DOHH2 (cell line): Measurements from ENCODE around the gene MAST2.
"Not testable (repeated sequence)": the region's sequence is repeated elsewhere in the genome, so short reads cannot be mapped to it uniquely, and the experiment has no call there.

Experiments used
- EZH2phosphoT487 ChIP-seq: fragments of 200-600 bp; sonication (generic); IDR thresholded peaks from 2 replicates; pipeline ENCODE4 v1.6.1; 2017; ENCODE audit warnings: borderline replicate concordance, mild to moderate bottlenecking, antibody characterized with exemption, low read length, moderate library complexity, mixed read lengths
- TF ChIP-seq, protein P1 (sequence below): fragments of 200-600 bp; sonication (generic); IDR thresholded peaks from one replicate; pipeline ENCODE4 v1.5.1; 2014; ENCODE audit warnings: antibody characterized with exemption, mild to moderate bottlenecking, low read depth, low read length; ENCODE audit not compliant: poor library complexity, severe bottlenecking

DNA sequence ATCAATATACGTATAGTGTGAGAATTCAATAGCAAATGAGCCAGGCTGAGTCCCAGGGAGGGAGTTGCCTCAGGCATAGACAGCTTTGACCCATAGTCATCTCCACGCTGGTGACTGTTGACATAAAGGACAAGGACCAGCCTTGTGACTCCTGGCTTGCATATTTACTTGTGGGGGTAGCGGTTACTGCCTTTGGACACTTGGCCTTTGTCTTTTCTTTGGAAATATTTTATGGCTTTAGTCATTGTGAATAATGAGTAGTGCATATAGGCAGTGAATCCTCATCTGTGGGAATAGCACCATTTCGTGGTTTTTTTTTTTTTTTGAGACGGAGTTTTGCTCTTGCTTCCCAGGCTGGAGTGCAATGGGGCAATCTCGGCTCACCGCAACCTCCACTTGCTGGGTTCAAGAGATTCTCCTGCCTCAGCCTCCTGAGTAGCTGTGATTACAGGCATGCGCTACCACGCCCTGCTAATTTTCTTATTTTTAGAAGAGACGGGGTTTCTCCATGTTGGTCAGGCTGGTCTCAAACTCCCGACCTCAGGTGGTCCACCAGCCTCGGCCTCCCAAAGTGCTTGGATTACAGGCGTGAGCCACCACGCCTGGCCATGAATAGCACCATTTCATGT lies 68.9 kb downstream of the MAST2 start:
- TF ChIP-seq, protein P1, sequence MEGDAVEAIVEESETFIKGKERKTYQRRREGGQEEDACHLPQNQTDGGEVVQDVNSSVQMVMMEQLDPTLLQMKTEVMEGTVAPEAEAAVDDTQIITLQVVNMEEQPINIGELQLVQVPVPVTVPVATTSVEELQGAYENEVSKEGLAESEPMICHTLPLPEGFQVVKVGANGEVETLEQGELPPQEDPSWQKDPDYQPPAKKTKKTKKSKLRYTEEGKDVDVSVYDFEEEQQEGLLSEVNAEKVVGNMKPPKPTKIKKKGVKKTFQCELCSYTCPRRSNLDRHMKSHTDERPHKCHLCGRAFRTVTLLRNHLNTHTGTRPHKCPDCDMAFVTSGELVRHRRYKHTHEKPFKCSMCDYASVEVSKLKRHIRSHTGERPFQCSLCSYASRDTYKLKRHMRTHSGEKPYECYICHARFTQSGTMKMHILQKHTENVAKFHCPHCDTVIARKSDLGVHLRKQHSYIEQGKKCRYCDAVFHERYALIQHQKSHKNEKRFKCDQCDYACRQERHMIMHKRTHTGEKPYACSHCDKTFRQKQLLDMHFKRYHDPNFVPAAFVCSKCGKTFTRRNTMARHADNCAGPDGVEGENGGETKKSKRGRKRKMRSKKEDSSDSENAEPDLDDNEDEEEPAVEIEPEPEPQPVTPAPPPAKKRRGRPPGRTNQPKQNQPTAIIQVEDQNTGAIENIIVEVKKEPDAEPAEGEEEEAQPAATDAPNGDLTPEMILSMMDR = not testable (repeated sequence)
- TF ChIP-seq EZH2phosphoT487 = not testable (repeated sequence)
